NCI-H345 treated with DMSO at 0.1 percent for 48 hours (cell line): Measurements from ENCODE around the gene BRD1.
"Not testable (repeated sequence)": the region's sequence is repeated elsewhere in the genome, so short reads cannot be mapped to it uniquely, and the experiment has no call there.

ENCODE experiments used
- DNase-seq: peaks from one replicate; lab custom pipeline; 2025; ENCODE audit not compliant: unreplicated experiment; lab: John Stamatoyannopoulos, UW

The BRD1 gene

DNA sequence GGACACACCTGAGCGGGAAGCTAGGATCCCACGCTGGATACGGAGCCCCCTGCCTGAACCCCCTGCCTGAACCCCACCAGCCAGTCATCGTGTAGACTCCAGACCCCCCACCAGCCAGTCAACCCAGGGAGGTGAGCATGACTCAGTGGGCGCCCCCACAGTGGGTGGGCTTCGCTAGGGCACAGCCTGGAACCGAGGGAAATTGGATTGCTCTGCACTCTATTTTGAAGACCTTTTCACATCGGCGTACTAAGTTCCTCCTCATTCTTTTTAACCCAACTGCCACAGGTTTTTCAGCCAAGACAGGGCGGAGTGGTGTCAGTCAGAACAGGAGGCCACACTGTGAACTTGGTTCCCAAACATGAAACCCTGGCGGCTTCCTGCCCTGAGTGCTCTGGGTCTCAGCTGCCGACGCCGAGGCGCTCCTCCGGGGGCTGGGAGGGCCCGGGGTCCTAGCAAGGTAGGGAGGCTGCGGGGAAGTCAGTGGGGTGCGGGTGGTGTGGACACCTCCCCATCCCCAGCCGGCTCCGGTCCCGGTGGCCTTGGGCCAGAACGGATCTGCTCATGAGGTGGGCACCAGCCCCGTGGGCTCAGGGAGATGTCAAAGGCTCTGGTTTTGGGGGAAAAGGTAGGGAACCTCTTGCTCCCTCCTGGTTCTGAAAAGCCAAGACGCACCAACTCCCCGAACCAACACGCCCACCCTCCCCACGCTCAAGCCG, 57.0 kb downstream of the BRD1 start:
- DNase-seq: no peak

DNA sequence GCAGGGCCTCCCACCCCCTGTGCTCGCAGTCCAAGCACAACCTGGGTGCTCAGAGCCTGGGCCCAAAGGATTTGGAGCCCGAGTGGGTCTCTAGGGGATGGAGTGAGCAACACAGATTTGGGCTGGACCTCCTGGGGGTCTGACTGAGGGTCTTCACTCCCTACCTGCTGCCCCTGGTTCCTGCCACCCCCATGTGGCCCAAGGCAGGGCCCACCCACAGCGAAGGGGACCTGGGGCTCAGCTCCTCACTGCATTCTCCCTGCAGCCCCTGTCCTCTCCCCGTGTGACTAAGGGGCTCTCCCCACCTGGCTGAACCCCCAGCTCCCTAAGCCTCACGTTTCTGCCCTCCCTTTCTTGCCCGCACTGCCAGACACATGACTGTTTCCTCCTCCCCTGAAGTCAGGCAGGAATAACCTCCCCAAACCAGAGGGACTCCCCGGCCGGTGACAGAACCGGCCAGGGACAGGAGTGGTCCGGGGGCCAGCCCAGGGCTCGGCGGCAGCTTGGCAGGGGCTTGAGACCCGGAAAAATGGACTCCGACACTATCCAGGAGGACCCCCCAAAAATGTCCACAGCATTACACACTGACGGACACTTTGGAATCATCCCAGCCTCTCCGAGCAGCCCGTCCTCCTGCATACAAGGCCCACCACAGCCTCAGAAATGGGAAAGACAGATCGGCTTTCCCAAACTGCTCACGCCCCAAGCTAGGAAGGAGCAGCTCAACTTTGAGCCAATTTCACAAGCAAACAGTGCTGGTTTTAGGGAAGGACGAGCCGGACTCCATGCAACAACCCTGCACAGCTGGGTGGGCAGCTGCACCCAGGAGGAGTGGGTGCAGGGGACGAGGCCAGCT, 57.8 kb downstream of the BRD1 start:
- no peak for DNase-seq

DNA sequence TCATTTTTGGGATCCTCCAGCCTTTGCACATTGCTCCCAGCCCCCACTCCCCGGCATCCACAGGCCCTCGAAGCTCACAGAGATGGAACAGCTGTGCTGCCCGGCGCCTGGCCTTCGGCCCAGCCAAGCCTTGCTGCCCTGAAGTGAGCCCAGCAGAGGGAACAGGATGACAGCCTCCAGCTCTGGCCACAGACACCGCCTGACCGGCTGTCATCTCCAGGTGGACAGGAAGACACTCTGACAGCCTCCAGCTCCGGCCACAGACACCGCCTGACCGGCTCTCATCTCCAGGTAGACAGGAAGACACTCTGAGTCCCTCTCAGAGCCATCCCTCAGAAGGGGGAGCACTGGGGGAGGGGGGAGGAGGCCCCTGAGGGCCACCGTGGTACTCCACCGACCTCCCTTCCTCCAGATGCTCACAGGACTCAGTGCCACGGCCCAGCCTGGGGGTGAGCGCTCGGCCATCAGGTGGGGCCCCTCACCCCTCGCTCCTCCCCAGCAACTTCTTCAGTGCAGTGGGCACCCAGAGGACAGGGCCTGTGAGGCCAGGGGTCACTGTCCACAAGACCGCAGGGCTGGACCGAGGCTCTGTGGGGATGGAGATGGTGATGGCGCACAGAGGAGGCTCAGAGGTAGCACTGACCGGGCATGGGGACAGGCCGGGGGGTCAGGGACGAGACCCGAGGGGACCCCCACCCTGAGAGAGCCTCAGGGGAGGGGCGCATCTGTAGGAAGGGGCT, 58.6 kb downstream of the BRD1 start:
- no peak for DNase-seq

DNA sequence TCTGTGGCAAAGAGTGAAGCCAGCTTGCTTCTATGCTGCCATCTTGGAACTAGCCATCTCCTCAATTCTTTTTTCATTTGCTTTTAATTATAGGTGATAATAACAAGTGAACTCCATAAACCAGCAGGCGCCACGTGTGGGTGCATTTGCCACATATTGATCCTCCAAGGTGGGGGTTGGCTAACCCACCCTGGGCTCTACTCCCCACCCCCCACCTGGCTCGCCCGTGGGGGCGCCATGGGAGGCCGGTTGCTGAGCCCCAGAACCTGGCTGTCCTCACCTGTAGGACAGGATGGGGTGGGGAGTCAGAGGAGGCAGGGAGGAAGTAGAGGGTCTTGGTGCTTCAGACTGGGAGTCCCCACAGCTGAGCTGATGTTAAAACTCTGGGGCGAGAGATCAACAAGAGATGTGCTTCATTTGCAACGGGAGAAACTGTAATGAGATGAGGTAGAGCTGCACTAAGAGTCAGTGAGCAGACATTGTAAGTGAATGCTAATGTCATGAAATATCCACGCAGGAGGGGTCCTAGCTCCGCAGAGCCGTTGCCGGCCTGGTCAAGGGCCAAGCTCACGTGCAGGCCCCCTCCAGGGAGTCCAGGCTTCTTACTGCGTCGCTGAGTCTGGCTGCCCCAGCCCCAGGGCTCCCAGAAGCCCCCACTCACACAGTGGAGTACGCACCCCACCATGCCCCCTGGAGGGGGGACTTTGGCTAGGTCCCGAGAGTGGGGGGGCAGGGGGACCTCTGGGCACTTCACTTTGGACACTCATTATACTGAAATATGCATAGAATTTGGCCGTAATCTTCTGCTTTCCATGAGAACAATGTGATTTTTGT, 59.4 kb downstream of the BRD1 start:
- no peak for DNase-seq

DNA sequence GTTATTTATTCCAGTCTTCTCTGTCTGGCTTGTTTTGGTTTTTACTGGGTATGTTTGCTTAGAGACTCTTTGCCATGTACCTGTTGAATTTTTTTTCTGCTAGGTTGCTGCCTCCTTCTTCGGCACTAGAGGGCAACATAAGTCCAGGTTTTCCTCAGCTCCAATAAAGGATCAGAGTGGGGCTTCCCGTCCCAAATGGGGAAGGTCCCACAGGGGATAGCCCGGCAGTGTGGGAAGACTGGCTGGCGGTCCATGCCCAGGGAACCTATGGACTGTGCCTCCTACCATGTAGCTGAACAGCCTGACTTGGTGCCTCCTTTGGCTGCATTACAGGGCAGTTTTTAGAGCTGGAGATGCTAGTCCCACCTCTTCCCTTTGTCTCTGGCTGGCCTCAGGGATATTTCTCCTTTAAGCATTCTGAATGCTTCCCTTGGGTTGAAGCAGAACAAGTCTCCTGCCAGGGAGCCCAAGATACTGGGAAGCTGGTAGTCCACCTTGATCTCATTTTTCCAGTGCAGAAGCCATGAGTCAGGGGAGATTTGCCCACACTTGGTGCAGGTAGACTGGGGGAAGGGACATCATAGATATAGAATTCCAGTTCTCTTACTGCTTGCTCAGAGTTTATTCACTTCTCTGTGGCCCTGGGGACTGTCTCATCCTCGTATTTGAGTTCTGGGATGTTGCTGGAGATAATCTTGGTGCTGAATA, 60.2 kb downstream of the BRD1 start:
- no peak for DNase-seq

DNA sequence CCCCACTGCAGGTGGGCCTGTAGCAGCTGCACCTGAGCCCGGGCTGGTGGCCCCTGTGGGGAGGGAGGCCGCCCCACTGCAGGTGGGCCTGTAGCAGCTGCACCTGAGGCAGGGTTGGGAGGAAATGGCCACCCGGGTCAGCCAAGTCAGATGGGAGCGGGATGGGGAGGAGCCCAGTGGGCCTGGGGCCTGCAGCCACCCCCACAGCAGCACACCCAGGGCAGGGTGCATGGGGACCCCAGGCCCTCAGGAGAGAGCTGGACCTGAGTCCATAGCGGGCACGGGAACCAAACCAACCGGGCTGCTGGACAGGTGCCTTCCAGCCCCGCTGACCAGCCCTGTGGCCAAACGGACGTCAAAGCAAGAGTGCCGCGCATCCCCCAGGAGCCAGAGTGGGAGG, 61.7 kb downstream of the BRD1 start:
- no peak for DNase-seq

DNA sequence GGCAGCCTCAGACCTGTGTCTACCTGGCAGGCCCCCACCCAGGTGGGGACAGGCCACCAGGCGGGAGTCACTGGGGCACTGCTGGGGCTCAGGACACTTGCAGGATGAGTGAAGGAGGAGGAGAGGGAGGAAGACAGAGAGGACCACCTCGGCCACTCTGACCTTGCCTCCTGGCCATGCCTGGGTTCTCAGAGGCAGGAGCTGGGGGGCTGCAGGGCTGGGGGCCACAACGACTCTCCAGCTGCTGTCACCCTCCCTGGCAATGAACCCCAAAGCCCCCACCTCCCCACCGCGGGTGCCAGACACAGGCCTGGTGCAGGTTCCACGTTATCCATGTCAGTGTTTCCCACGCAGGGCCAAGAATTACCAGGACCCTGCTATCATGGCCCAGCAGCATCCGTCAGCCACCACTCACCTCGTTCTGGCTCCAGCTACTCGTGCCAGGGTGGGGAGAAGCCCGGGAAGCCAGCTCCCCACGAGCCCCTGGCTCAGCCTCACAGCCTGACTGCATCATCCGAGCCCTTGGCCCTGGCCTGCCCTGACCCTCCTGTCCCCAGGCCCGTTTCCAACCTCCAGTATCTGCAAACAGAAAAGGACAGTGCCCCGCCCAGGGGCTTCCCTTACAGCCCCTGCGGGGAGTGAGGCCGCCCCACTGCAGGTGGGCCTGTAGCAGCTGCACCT, 62.4 kb downstream of the BRD1 start:
- DNase-seq: no peak

DNA sequence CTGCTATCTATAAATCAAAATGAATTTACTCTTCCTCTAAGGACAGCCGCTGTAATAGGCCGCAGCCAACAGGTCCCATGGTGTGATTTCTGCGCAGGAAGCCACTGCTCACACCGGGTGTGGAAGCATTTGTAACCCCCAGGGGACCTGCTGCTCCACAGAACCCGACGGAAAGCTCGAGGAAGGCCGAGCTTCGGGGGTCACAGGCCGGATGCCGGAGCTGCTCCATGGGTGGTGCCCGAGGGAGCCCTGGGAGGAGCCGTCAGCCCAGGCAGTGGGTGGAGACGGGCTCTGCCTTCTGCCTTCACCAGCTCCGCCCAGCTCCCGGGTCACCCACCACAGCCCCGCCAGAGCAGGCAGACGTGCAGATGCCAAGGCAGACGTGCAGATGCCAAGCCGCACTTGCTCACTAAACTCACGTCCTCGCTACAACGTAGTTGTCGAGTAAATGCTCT, 63.5 kb downstream of the BRD1 start:
- no peak for DNase-seq

DNA sequence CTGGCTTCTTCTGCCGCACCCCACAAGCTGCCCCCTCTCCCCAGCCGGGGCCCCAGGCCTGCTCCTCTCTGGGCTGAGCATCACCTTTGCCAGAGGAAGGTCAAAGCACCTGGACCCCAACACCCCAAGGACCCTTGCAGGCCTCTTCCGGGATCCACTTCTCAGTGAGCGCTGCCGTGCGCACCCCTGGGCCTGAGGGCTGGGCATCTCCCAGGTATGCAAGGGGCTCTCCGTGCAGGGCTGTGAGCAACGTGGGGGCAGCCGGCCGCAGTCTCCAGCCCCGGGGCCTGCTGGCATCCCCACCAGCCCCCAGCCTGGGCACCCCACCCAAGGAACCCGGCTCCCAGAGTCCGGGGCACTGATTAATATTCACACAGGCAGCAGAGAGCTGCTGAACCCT, 64.0 kb downstream of the BRD1 start:
- DNase-seq: no peak

DNA sequence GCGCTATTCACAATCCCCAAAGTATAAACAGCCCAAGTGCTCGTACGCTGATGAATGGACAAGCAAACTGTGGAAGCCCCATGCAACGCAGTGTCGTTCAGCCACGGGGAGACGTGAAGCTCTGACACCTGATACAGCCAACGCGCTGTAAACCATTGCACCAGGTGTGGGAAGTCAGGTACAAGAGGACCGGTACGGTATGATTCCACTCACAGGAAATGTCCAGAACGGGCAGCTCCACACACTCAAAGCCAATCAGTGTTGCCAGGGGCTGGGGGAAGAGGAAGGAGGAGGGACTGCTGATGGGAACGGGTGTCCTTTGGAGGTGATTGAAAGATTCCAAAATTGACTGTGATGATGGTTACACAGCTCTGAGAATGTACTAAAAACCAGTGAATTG, 64.5 kb downstream of the BRD1 start:
- DNase-seq: no peak

DNA sequence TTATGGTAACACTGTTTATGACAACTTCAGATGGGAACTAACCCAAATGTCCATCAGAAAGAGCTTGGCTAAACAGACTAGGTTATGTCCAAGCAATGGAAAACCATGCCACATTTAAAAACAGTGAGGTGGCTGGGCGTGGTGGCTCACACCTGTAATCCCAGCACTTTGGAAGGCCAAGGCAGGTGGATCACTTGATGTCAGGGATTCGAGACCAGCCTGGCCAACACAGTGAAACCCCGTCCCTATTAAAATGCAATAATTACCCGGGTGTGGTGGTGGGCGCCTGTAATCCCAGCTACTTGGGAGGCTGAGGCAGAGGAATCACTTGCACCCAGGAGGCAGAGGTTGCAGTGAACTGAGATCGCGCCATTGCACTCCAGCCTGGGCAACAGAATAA, 65.1 kb downstream of the BRD1 start:
- not testable (repeated sequence) for DNase-seq

DNA sequence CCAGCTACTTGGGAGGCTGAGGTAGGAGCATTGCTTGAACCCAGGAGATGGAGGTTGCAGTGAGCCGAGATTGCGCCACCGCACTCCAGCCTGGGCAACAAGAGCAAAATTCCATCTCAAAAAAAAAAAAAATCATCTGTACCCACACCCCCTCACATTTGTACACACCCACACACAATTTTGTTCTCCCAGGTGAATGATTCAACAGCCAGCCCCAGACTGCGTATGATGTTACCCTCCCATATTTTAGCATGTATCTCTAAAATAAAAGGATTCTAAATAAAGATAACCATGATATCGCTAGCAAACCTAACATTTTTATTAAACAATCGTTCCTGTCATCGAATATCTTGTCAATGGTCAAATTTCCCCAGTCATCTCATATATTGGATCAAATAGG, 65.8 kb downstream of the BRD1 start:
- no peak for DNase-seq

DNA sequence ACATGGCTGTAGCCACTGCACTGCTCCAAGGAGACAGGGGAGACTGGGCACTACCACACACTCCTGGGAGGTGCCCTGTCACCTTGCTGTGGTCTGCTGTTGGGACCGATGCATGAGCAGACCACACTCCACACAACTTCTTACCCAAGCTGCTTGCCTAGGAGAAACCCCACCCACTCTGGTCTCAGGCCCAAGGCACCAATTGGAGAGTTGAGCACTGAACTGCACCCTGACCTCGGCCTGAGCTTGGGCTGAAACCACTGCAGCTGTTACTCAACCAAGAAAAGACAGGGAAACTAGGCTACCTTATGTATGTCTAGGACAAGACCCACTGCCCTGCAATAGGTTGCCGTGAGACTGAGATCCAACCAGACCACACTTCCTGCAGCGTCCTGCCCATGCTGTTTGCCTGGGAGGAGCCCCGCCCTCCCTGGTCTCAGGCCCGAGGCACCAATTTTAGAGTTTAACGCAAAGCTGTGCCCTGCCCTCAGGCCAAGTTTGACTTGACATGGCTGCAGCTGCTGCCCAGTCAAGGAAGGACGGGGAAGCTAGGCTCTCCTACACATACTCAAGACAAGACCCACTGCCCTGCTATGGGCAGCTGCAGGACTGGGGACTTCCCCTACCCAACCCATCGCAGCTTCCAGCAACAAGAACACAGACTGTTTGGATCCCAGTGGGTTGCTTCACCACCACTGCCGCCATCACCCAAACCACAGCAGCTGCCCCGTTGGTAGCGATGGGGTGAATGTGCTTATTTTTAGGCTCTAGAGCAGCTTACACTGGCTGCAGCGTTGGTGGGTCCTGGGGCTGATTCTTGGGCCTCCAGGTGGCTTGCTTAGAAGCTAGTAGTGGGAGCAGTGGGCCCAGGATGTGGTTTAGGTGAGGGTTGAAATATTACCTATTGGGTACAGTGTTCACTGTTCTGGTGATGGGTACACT, 66.8 kb downstream of the BRD1 start:
- DNase-seq: no peak

DNA sequence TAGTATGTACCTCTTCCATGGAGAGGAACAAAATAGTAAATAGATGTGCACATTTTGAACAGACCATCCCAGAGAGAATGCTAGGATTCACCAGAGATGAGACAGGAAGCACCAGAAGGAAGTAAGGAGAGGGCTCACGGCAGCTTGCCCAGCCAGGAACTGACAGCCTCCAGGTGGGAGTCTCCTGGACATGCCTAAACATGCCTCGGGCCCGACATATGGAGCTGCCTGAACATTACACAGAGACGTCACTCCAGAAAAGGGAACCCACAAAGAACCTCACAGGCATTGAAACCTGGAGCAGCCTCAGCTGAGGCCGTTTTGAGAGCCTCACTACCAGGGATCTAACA, 67.4 kb downstream of the BRD1 start:
- peak; percentile 24 for DNase-seq

DNA sequence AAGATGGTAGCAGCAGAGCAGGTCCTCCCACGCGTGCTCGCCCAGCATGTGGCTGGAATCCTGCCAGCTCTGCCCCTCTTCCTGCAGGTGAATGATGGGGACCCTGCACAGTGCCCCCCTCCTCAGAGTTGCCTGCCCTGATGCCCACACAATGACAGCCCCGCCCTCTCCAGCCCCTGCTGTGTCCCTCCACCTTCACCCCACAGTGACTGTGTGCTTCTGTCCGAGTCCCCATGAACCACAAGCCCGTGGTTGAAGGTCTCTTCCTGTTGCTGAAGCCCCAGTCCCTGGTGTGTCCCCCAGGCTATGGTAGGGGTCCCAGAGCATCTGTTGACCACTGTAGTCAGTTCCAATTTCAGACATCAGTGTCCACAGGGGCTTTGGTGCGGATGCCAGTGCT, 71.0 kb downstream of the BRD1 start:
- DNase-seq: no peak

DNA sequence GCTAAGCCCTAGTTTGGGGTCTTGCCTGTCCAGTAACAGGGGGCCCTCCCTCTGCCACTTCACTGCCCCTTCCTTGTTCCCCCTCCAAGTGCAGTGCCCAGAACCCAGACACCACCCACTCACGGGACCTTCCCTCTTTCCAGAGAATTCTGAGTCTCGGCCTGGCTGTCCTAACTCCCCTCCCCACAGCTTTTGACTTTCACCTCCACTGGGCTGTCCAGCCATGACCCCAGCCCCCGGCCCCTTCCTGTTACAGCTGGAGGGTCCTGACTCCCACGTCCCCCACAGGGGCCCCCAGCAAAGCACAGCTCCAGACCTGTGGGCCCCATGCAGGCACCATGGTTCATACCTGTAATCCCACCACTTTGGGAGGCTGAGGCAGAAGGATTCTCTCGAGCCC, 71.5 kb downstream of the BRD1 start:
- DNase-seq: no peak

DNA sequence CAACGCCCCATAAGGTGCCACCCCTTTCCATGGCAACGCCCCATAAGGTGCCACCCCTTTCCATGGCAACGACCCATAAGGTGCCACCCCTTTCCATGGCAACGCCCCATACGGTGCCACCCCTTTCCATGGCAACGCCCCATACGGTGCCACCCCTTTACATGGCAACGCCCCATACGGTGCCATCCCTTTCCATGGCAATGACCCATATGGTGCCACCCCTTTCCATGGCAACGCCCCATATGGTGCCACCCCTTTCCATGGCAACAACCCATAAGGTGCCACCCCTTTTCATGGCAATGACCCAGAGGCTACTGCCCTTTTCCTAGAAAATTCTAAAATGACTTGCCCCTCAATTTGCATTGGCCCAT, 72.1 kb downstream of the BRD1 start:
- no peak for DNase-seq

DNA sequence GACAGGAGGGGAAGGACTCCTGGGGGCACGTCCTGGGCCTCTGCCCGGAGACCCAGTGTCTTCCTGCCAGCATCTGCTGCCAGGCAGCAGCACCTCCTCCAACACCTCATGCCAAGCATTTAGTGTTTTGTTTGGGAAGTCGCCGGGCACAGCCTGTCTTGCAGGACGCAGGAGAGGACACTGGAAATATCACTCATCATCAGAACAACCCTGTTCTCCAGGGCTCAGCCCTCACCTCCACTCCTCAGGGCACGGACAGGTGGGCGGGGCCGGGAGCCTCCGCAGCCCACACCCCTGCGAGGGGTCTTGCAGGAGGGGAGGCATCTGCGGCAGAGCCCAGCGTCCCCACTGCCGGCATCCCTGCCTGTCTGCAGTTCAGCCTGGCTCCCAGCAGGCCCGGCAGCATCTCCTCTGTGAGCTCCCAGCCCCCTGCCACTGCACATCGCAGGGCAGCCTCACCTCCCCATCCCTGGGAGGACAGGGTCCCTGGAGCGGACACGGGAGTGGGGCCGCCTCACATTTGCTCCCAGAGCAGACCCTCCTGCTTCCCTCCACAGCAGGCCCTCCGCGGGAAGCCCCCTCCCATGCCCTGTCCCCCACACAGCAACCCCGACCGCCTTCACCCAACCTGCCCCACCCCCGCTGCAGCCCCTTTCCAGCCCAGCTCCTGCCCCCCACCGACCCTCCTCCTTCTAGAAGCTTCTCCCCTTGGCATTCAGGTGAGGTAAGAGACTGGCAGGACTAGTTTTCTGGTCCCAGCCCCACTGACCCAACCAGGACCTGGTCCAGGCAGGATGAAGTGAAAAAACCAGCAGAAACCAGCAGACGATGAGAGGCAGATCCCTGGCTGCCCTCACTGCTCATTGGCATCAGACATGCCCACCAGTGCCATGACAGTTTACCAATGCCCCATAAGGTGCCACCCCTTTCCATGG, 72.7 kb downstream of the BRD1 start:
- no peak for DNase-seq
